HG03439 (cell line): ENCODE data around the gene TOMM34.

Experiments
- ATAC-seq: cut with Tn5 transposase; IDR thresholded peaks from one replicate; pipeline ENCODE4 v1.9.1; 2021; ENCODE audit warnings: mild to moderate bottlenecking, moderate library complexity; ENCODE audit not compliant: unreplicated experiment

Gene TOMM34

DNA sequence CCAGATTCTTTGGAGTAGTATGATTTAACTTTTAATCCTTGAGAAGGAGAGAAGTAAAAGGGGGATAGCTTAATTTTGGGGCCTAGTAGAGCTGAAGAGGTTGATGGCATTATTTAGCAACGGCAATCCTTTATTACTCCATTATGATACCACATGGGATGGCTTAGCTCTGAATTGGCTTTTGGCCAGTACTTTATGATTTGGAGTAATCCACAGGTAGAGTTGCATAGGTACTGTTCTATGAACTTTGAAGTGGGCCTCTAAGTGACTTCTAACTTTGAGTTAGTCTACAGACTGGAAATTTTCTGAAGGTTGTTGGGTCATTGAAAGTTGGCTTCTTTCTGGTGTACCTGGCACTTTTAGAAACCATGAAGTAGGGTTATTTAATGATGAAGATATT is 63.1 kb downstream of the TOMM34 start:
- ATAC-seq = no peak

DNA sequence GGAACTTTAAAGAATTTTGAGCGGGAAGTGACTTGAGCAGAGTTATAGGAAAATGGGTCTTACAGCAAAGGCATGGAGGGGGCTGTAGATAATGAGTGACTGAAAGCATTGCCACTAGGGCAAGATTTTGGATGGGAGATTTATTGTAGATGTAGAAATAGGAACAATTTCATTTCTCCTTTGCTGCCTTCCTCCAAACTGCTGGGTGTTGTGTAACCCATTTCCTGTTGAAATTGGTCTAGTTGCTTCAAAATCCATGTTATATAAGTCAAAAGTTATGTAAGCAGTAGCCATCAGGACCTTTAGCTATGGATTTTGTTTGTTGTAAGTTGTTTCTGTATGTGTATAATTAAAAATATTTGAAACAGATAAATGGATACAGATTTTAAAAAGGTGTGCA is 63.6 kb downstream of the TOMM34 start:
- ATAC-seq = no peak

DNA sequence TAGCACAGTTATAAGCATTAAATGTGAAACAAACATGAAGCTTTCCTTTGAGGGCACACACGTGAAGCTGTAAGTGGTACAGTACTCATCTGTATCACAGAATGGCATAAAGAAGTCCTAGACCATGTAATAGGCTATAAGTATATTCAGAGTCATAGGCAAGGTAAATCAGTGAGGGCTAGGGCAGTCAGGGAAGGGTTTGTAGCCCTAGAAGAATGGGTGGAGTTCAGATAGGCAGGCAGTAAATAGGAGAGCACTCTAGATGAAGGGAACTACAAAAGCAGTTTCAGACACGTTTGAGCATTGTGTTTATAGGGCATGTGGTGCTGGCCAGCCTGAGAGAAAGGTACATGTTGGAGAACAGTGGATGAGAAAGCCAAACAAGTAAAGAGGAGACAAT is 65.2 kb downstream of the TOMM34 start:
- ATAC-seq = no peak
